NCI-H226 (cell line): ENCODE measurements around the gene UNC5A.

Source experiments
- DNase-seq: peaks from one replicate; pipeline ENCODE4 v3.0.0-alpha.2; 2015

Gene UNC5A

DNA sequence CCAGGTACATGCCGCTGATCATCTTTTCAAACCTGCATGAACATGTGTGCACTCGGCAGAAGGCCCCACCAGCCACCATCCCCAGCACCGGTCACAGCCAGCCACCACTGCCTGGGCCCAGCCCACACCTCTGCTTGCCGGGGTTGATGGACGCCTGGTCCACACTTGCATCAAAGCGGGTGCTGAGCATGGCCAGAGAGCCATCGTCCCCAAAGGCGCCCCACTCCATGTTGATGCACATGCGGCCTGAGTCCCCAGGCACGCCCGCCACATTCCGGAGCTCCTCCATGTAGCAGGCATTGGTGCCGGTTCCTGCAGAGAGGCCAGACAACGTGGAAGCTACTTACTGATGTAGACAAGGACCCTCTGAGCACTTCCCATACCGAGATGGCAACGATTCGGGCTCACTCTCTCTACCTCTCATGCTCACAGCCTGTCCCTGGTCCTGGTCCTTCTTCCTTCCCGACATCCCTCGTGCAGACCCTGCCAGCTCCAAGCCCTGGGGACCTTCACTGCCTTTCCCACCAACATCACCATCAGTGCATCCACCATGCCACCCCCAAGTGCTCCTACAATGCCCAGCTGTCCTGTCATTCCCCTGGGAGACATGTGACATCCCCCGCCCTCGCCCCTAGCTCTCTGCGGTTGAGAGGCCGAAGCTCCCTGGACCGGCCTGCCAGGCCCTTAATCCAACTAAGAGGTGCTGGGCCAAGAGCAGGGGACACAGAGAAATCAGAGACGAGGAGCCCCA is 71.6 kb downstream of the UNC5A start:
- DNase-seq = no peak

DNA sequence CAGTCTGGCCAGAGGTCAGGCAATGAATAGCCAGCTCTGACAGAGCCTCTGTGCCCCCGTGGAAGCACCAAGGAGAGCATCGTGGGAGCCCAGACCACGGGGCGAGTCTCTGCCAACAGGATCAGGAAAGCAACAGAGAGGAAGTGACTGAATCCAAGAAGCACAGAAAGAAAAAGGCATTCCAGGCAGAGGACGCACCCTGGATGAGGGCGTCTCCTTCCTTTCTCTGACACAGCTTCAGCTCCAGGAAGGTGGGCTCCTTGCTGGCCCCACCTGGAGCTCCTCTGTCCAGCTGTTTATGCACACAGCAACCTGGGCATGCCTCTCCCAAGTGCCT is 72.2 kb downstream of the UNC5A start:
- peak; percentile 12 for DNase-seq

DNA sequence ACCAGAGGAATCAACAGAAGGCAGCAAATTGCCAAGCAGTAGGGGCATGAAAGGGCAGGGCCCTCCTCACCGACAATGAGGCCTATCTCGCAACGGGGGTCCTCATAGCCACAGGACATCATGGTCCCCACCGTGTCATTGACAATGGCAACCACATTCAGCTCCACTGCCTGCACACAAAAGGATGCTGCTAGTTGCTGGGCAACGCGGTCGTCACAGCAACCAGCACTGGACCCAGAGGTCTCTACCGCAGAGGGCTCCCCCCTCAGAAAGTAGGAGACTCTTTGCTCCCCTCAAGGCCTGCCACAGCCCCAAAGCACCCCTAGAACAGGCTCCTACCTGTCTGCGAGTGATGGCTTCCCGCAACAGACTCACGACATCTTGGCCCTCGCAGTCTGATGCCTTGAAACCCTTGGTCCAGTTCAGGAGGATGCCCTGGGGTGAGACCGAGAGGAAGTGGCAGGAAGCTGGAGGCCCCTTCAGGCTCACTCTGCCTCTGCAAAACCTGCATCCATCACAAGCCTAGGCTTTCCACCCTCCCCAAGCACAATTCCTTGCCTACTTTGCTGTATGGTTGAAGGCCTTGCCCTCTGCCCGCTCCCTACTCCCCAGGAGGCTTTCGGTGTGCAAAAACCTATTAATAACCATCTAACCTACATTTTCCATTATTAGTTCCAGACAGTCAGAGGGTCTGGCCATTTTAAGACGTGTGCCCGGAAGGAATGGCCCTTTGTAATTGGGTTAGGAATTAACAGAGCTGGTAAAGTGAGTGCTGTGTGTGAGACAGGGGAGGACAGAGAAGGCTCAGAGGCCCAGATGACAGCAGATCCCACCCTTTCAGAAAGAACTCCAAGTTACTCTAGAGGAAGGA is 73.6 kb downstream of the UNC5A start:
- DNase-seq = no peak

- no peak for DNase-seq
Observed at GRCh38 chr5:176884571-176884890, 74.2 kb downstream of the UNC5A start.

DNA sequence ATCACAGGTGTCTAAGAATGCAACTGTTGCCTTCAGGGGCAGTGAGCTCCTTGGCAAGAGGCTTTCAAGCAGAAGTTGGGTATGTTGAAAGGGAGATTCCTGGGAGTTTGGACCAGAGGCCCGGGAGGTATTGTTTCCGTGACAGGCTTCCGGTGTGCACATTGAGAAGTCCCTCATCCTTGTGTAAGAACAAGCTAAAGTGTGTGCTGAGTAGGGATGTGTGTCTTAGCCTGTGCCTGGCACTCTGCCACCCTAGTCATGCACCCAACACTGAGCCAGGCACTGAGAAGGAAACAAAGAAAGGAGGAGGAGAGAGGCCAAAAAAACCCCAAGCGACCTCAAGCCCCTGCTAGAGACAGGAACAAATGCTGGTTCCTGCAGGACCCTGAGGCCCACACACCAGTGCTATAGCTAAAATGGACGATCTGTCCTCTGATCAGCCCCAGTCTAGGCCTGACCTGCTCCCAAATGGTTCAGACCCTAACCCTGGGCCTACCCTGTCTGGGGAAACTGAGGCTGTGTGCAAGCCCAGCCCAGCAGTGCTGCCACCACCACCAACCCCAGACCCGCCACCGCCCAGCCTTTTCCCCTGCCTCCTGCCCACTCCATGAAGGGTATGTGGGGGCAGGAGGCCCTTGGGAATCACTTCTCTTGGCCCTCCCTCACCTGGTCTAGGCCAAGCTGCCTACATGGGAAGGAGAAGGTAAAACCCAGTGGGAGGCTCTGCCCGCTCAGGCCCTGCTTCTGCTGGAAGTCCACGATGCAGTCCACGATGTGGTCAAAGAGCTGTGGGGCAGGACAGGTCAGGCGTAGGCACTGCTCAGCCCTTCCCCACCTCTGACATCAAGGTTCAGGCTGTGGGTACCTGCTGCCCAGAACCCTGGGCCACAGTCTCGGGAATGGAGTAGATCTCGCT is 76.2 kb downstream of the UNC5A start:
- no peak for DNase-seq

- no peak for DNase-seq
Observed at GRCh38 chr5:176887252-176887849, 77.0 kb downstream of the UNC5A start.

DNA sequence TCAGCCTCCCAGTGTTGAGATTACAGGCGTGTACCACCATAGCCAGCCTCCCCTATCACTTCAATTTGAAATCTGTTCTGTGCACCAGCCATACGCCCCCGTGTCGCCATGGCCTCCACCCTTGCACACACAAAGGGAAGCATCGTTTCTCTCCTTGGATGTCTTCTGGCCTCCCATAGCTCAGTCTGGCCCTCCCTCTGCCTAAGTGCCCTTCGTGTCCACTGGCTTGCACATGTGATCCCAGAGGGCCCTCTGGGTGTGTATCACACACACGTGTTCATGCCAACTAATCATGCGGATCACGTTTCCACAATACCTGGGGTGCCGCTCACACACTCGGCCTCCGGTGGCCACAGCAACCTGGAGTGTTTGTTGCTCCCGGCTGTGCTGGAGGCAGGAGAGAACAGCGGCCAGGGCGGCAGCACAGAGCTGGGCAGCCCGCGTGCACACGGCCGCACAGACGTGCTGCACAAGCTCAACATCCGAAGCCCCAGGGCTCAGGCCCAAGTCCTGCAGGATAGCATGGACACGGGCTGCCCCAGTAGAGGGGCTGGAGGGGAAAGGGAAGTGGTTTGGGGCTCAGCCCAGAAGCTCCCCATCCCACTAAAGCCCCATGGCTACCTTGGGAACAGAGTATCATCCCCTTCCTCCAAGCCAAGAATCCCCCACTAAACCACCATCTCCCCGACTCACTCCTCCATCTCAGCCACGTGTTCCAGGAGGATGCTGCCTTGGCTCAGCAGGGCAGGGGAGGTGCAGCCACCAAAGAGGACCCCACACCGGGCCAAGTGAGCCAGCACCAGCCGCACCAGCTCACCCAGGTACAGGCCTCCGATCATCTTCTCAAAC is 77.9 kb downstream of the UNC5A start:
- DNase-seq = no peak

GRCh38 chr5:176888865-176889165 is 78.5 kb downstream of the UNC5A start:
- no peak for DNase-seq

DNA sequence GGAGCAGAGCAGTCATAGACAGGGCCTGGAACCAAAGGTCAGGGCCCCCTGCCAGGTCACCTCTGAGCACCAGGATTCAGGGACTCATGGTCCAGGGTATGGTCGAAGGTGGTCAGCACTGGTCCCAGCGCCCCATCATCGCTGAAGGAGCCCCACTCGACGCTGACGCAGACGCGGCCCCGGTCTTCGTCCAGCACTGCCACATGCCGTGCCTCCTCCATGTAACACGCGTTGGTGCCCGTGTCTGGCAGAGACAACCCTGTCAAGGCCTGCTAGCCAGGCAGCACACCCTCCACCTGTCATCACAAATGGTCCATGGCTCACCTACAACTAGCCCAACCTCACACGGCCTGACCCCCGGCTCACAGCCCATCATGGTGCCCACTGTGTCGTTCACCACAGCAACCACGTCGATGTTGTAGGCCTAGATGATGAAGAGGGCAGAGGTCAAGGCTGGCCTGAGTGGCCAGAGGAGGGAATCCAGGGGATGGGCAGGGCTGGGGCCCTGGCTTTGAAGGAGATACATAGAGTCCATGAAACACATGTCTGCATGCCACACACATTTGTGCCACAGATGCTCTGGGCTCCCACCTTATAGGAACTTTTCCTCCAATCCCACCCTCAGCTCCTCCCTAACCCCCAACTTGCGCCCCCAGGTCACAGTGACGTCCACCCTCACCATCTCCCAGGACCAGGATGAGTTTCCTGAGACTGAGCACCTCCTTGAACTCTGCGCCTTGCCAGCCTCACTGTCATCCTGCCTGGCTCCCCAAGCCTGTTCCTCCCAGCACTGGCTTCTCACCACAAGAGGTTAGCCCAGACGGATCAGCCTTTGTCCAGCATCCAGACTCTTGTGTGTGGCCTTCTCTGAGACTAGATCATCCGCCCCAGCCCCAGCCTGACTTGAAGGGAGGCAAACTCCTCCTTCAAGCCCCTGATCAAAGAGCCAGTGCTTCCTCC is 79.2 kb downstream of the UNC5A start:
- no peak for DNase-seq

DNA sequence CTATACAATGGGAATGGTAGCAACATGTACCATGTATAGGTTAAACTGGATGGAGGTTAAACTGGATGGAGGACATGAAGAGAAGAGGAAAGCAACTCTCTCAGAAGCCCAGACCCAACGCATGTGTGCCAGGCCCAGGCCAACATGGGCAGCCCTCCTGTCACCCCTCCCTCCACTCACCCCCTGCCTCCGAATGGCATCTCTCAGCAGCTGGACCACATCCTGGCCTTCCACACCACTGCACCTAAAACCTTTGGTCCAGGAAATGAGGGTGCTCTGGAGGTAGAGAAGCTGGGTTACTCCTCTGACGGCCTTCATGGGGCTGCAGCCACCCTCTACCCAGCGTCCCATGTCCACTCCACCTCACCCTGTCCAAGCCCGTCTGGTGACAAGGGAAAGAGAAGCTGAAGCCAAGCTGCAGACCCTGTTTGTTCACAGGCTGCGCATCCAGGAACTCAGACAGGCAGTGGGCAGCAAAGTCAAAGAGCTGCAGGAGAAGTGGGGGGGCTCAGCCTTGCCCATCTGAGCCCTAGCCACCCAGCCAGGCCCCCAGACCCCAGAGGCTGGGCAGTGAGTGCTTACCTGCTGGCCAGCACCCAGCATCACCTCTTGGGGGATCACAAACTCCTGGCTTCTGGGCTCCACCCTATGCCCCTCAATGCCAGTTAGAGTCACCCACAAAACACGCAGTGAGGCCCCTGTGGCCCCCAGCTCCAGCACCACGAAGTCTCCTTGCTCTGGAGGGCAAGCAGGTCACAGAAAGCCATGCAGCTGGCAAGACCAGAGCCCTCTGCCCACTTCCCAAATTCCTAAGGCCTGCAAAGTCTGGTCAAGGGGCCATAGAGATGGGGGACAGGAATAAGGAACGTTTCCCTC is 80.3 kb downstream of the UNC5A start:
- no peak for DNase-seq

GRCh38 chr5:176891331-176891958 is 81.1 kb downstream of the UNC5A start:
- DNase-seq = no peak

DNA sequence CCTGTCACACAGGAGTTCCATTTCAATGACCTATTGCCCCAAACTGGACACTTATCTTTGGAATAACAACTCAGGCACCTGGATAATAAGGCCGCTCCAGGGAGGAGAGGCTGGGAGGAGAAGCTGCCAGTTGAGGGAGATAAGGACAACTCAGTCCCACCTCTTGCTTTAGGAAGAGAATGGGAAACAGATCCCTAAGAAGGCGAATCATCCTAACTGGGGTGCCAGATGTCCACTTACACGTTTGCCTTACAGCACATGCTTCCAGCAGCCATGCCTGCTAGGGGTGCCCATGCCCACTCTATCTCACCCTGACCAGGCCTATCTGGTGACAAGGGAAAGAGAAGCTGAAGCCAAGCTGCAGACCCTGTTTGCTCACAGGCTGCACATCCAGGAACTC is 82.3 kb downstream of the UNC5A start:
- no peak for DNase-seq

GRCh38 chr5:176894298-176894697 is 83.9 kb downstream of the UNC5A start:
- DNase-seq = no peak

- DNase-seq = no peak
Observed at GRCh38 chr5:176895831-176896230, 85.5 kb downstream of the UNC5A start.

- DNase-seq = no peak
Observed at GRCh38 chr5:176897263-176897662, 86.9 kb downstream of the UNC5A start.

- no peak for DNase-seq
Observed at GRCh38 chr5:176899296-176899891, 89.0 kb downstream of the UNC5A start, which contains the start of gene HK3. HK3 (minus strand) TSS chr5:176899346; CDS start chr5:176896159, 3,187 bp downstream.

GRCh38 chr5:176899946-176900779 is 89.8 kb downstream of the UNC5A start:
- no peak for DNase-seq

DNA sequence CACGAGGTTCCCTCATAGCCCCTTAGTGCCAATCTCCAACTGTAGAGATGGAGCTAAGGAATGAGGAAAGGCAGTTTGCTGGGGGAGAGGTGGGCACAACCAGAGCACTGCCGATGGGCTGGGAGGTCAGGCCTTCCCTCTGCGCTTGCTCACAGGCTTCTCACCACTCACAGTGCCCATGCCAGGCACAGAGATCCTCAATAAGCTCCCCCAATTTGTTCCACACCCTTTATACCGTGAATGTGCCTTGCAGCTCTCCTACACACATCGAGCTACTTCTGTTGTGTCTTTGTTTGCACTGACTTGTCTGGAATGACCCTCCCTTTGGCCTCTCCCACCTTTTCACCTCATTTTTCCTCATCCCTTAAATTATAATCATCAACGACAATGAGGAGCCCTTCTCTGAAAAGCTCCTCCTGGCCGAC is 90.4 kb downstream of the UNC5A start:
- DNase-seq = no peak
